Pulmonary artery endothelial cell (primary cell): ENCODE results near the gene TLCD1. TPM values are rescaled to one million over a fixed set of nuclear protein-coding genes. Genes with fewer than 3 reads are reported as not detected.
"Not testable (repeated sequence)": the region's sequence is repeated elsewhere in the genome, so short reads cannot be mapped to it uniquely, and the experiment has no call there.

ENCODE experiments used
- DNase-seq: peaks from one replicate; pipeline ENCODE4 v3.0.0-alpha.2; 2011; ENCODE audit warnings: low read depth, low spot score
- total RNA-seq: library from RNA; depleted of rRNA; stranded (reverse); fragments of >200 nt; gene quantifications from 2 replicates; pipeline ENCODE4 v1.2.3, GENCODE V29; 2014

The TLCD1 gene
- total RNA-seq, 1 donor from 2014 or later, result 1.4 TPM

- no peak for DNase-seq
Observed at GRCh38 chr17:28747051-28747691, 21.1 kb upstream of the TLCD1 start.

DNA sequence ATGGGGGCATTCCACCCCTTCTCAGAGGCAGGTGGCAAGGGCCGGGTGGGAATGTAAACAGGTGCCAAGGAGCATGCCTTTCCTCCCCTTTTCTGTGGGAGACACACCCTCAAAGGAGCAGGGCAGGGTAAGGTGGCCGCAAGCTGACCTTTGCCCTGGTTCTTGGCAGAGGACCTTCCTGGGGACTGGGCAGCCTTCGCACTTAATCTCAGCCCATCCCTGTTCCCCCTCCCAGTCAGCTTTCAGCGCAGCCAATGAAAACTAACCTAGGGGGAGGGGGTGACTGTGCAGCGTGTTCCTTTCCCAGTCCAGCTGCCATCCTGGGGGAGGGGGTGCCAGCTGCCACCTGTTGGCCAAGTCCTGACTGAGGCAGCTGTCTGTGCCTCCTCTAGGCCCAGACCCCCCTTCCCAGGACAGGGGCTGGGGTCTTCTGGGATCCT, 20.6 kb upstream of the TLCD1 start:
- no peak for DNase-seq

DNA sequence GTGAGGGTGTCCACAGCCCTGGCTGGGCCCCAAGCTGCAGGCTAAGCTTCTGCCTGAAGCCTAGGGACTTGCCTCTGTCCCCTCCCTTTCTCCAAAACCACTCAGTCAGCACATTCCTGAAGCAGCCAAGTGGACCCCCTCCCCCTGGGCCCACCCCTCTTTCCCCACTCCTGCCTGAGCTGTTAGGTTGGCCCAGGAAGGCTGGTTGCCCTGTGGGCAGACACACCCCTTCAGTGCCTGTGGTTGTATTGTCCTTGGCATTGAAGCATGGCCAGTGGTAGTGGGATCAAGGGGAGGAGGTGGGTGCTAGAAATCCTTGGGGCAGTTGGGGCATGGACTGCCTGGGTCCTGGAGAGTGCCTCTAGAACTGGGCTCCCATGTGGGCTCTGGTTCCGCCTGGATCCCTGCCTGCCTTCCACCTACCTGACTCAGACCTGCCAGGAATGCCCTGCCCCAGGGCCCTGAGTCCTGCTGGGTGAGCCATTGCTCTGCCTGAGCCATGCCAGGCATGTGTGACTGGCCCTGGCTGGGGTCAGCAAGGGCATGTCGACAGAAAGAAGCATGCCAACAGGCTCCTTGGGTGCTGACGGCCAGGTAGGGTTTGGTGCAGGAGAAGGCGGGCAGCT, 19.9 kb upstream of the TLCD1 start:
- DNase-seq, result no peak

DNA sequence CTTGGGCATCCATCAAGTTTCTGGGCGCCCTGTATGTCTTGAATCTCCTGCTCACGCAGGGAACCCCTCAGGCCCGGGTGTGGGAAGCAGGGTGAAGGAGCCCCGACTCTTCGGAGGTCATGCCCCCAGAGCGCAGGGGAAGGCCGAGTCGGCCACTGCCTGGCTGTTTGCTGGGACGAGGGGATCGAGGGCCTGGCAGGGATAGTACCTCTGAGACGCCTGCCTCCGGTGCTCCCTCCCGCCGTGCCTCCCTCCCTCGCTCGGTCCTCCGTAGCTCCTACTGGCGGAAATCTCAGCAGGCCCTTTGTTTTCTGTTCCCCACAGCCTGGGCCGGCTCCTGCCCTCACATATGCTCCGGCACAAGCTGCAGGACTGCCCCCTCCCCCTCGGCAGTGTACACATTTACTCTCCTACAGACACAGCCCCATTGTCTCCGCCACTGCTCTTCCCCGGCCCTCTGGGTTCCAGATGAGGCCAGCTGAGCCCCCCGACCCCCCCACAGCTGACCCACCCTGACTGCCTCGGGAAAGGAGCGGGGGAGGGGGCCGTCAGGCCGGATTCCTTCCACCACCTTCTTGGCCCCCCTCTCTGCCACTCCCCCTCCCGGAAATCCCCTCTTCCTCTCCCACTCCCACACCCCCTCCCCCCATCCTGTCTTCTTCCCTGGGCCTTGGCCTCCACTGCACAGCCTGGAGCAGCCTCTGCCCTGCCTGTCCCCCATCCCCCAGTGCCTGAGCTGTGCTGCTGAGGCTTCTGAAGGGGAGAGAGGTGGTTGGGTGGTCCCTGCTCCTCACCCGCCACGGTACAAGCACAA, 19.1 kb upstream of the TLCD1 start:
- DNase-seq, result no peak

- DNase-seq, result no peak
Observed at GRCh38 chr17:28744104-28744971, 18.3 kb upstream of the TLCD1 start.

DNA sequence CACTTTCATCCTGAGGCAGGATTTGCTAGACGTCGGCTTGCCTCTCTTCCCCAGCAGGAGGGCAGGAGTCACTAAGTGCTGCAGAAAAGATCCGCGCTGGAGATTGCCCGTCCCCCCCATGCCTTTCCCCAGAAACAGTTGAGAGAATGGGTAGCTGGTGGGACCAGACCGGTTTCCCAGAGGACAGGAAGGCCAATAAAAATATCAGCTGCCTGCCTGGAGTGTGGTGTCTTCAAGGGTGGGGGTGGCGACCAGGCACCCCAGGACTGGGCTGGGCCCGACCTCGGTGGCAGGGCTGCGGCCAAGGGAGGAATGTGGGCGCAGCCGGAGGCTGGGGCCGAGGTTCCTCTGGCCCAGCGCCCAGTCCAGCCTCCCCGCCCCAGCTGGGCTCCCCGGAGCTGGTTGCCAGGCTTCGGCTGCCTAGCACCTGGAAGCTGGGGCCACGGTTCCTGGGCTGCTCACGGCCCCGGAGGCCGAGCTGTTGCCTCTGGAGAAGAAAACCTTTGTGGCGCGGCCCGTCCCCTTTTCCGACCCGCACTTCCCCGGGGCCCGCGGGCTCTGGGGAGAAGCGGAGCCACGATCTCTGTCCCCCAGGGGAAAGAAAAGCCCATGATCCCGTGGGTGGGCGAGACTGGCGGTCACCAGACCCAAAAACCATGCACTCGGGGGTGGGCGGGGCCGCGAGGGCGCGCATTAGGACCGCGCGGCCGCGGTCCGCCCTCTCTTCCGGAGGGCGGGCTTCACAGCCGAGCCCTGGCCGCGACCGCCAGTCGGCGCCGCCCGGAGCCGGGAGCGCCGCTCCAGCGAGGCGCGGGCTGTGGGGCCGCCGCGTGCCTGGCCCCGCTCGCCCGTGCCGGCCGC, 17.4 kb upstream of the TLCD1 start, which contains the start of gene TRAF4:
Gene TRAF4, plus strand, starts transcription at position 769 of the 861 bp plus-strand sequence. CDS start 102 bp downstream, outside the sequence.
- no peak for DNase-seq

- no peak for DNase-seq
Observed at GRCh38 chr17:28741358-28742349, 15.6 kb upstream of the TLCD1 start.

- DNase-seq, result no peak
Observed at GRCh38 chr17:28740406-28741357, 14.6 kb upstream of the TLCD1 start.

- no peak for DNase-seq
Observed at GRCh38 chr17:28738680-28739384, 12.8 kb upstream of the TLCD1 start.

- DNase-seq, result no peak
Observed at GRCh38 chr17:28737770-28738679, 12.0 kb upstream of the TLCD1 start.

DNA sequence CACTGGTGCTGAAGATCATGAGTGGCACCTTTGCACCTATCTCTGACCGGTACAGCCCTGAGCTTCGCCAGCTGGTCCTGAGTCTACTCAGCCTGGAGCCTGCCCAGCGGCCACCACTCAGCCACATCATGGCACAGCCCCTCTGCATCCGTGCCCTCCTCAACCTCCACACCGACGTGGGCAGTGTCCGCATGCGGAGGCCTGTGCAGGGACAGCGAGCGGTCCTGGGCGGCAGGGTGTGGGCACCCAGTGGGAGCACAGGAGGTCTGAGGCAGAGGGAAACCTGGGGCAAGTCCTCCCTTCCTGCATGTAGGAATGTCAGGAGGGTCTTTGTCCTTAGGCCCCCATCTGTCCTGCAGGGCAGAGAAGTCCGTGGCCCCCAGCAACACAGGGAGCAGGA, 11.3 kb upstream of the TLCD1 start:
- no peak for DNase-seq

GRCh38 chr17:28735913-28736769, 10.1 kb upstream of the TLCD1 start:
- not testable (repeated sequence) for DNase-seq

DNA sequence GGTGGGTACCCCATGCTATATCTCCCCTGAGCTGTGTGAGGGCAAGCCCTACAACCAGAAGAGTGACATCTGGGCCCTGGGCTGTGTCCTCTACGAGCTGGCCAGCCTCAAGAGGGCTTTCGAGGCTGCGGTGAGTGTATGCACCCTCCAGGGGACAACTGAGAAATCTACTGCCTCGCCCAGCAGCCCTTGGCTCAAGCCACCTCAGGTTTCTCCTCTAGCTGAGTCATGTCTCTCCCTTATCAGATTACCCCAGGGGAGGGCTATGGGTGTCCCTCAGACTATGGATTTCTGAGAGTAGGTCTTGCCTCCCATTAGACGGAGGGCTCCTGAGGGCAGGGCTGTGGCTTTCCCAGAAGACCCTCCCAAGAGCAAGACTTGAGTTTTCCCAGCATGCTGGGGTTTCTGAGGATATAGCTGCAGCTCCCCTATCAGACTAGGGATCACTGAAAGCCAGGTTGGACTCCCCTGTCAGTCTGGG, 9.2 kb upstream of the TLCD1 start:
- no peak for DNase-seq

GRCh38 chr17:28734712-28735241, 8.7 kb upstream of the TLCD1 start:
- DNase-seq, result no peak

DNA sequence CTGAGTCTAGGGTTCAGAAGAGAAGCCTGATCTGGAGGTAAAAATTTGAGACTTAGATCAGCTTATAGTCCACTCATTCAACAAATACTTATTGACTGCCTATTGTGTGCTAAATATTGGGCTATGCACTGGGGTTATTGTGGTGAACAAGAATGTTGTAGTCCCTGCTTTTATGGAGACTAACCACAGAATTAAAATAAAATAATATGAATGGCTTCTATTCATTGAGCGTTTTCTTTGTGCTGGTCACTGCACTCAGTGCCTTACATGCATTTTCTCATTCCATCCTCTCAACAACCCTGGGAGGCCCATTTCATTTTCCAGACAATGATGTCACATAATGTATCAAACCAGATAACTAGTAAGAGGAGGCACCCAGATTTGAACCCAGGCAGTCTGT, 7.3 kb upstream of the TLCD1 start:
- DNase-seq, result no peak
